ENCODE data around the gene WDR90.

- no peak for TF ChIP-seq CTCF (IDR thresholded peaks at IDR 0.05; ENCODE audit: low read depth, low read length)
- no peak for TF ChIP-seq MAX (IDR thresholded peaks at IDR 0.05; ENCODE audit: low read depth, low read length)
- TF ChIP-seq POLR2A (IDR thresholded peaks at IDR 0.05; ENCODE audit: extremely low read depth, insufficient read length): no peak
- TF ChIP-seq MYC (IDR thresholded peaks at IDR 0.05; ENCODE audit: low read depth, low read length): no peak
Observed at GRCh38 chr16:684961-685696, 36.0 kb downstream of the WDR90 start.

All from NB4 (cell line).